Spleen (tissue), 7 donors: ENCODE results near the gene TRIM10.

Source experiments
- CTCF ChIP-seq, 11 experiments: fragments of 200-600 bp in 7 of 11; fragments of 450-650 bp in 4 of 11; sonication (generic) in 4 of 11; IDR thresholded peaks in 8 of 11; conservative IDR thresholded peaks in 3 of 11; 1 replicate in 7 of 11; 2 replicates in 4 of 11; pipeline versions ENCODE4 v1.4.0 to v1.8.0; 2016 to 2021; ENCODE audit warnings: antibody characterized with exemption in 11 of 11, inconsistent platforms in 4 of 11, mild to moderate bottlenecking in 1 of 11
- POLR2A ChIP-seq, 3 donors: fragments of 450-650 bp; IDR thresholded peaks; one replicate each; pipeline ENCODE4 v1.5.1; 2017; ENCODE audit warnings: antibody characterized with exemption in 3 of 3, mild to moderate bottlenecking in 1 of 3
- donor health status: DM: no; HTN: no; CAD: no; lungs with moderate emphysema.
- donor health status: DM: no; HTN: no; CAD: no.
- donor health status: DM: no; HTN: no; CAD: no.

GRCh38 chr6:30116724-30117123, 44.3 kb downstream of the TRIM10 start:
- TF ChIP-seq CTCF (IDR thresholded peaks at IDR 0.05 in 8 of 11, conservative IDR thresholded peaks at IDR 0.05 in 3 of 11) = no peak
- TF ChIP-seq POLR2A (IDR thresholded peaks at IDR 0.05) = no peak
